GM13976 (cell line): ENCODE measurements around the gene PRRX2.
"Not testable (repeated sequence)": the region's sequence is repeated elsewhere in the genome, so short reads cannot be mapped to it uniquely, and the experiment has no call there.

Experiments used
- DNase-seq: peaks from one replicate; pipeline ENCODE4 v3.0.0; 2012; ENCODE audit warnings: low spot score
- in situ Hi-C: fragments of 300-500 bp; cut with MboI; formaldehyde crosslinking; loops from one replicate; pipeline ENCODE4 v1.12.0; 2022; ENCODE audit warnings: low sequenced_read_pairs, mixed read lengths, inconsistent platforms; ENCODE audit not compliant: unreplicated experiment
- TF ChIP-seq, protein P1 (sequence below): IDR thresholded peaks from 2 replicates; pipeline ENCODE4 v1.5.1; 2012; ENCODE audit warnings: borderline replicate concordance, mild to moderate bottlenecking; ENCODE audit not compliant: insufficient read depth; ENCODE audit errors: extremely low read depth, missing control alignments, control extremely low read depth

Gene PRRX2

DNA sequence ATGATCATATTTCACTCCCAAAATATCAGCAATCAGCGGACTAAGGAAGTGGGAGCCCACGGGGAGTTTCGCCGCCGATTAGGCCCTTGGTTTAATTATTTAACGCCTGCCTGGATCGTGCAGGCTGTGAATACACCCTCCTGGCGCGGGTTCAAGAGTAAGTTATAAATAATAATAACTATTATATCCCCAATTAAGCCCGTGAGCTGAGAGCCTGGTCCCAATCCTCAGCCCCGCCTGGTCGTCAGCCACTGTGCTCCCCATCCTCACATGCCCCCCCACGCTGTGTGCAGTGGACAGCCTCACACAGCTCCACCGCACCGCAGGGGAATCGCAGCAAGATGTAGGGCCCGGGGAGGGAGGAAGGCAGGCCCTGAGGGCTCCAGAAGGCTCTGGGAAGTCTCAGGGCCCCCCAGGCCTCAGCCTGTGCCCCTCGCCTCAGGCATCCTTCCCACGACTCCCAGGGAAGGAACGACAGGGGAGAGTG lies 10.8 kb upstream of the PRRX2 start:
- TF ChIP-seq, protein P1, sequence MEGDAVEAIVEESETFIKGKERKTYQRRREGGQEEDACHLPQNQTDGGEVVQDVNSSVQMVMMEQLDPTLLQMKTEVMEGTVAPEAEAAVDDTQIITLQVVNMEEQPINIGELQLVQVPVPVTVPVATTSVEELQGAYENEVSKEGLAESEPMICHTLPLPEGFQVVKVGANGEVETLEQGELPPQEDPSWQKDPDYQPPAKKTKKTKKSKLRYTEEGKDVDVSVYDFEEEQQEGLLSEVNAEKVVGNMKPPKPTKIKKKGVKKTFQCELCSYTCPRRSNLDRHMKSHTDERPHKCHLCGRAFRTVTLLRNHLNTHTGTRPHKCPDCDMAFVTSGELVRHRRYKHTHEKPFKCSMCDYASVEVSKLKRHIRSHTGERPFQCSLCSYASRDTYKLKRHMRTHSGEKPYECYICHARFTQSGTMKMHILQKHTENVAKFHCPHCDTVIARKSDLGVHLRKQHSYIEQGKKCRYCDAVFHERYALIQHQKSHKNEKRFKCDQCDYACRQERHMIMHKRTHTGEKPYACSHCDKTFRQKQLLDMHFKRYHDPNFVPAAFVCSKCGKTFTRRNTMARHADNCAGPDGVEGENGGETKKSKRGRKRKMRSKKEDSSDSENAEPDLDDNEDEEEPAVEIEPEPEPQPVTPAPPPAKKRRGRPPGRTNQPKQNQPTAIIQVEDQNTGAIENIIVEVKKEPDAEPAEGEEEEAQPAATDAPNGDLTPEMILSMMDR: no peak
- in situ Hi-C loops: no loop called here
- no peak for DNase-seq

DNA sequence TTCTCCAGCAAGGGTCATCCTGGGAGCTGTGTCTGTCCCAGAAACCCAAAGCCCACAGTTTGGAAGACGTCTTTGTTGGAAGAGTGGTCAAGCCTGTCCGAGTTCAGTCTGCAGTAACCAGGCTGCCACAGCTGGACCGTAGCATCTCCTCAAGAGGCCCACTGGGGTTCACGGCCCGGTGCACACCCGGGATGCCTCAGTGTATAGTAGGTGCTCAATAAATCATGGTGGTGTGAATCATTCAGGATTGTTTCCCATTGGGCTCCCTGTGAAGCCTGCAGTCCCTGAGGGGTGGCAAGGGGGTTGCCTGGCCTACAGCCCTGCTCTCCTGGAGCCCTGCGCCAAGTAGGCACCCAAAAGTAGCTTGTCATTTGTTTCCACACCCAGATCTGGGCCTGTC lies 10.3 kb upstream of the PRRX2 start:
- in situ Hi-C loops: no loop called here
- no peak for DNase-seq
- TF ChIP-seq, protein P1: no peak

DNA sequence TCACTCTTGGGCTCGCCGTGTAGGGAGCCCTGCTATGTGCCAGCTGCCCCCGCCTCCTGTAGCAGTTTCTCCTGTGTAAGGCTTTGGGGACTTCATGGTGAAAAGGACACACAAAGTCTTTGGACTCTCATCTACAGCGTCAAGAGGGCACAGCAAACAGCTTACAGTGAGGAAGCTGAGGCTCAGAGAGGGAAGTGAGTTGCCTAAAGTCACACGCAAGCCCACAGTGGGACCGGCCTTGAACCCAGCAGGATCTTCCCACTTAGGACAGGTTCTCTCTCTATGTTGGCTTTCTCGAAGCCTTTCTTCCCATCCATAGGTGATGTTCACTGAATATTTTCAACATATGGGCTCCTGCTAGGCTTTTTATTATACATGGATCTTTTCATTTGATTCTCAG lies 9.8 kb upstream of the PRRX2 start:
- in situ Hi-C loops: no loop called here
- TF ChIP-seq, protein P1: no peak
- DNase-seq: no peak

DNA sequence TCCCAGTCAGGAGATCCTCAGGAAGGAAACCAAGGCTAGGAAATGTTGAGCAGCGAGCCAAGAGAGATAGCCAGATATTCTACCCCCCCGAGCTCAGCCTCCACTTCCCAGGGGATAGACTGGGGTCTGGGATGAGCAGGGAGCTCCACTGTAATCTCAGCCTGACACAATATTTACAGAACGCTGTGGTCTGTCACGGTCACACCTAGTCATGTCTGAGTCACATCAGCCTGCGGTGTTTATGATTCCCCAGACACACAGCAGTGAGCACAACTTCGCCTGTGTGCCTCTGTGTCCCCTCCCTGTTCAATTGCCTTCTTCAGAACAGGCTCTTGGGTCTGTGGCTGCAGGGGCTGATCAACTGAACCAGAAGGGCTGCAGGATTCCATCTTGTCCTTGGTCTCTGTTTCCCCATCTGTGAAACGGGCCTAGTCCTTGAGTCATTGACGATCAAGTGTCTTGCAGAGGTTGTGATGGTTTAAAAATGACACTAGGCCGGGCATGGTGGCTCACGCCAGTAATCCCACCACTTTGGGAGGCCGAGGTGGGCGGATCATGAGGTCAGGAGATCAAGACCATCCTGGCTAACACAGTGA lies 8.6 kb upstream of the PRRX2 start:
- DNase-seq: no peak
- in situ Hi-C loops: no loop called here
- TF ChIP-seq, protein P1: no peak

DNA sequence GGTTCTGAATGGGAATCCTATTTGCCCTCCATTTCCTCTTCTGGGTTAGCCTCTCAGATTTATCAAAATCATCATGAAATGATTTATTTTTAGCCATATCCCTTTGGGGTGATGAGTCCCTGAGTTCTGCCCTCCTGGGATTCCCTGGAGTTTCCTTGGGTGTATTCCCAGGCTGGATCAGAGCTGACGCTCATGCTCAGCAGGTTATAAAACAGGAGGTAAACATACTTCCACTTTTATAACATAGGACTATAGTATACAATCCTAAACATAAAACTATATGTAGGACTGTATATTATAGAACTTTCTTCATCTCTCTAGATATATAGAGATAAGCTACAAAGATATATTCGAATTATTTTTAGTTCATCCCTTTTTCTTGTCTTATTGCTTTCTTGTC lies 4.4 kb upstream of the PRRX2 start:
- no peak for DNase-seq
- TF ChIP-seq, protein P1: no peak
- in situ Hi-C loops: no loop called here

DNA sequence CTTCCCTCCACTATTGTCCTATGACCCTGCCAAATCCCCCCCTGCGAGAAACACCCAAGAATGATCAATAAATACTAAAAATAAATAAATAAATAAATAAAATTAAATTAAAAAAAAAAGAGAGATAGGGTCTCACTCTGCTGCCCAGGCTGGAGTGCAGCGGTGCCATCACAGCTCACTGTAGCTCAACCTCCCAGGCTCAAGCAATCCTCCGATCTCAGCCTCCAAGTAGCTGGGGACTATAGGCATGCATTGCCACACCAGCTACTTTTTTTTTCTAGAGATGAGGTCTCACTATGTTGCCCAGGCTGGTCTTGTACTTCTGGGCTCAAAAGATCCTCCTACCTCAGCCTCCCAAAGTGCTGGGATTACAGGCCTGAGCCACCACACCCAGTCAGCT lies 3.2 kb upstream of the PRRX2 start:
- in situ Hi-C loops, DNase-seq: not testable (repeated sequence)

DNA sequence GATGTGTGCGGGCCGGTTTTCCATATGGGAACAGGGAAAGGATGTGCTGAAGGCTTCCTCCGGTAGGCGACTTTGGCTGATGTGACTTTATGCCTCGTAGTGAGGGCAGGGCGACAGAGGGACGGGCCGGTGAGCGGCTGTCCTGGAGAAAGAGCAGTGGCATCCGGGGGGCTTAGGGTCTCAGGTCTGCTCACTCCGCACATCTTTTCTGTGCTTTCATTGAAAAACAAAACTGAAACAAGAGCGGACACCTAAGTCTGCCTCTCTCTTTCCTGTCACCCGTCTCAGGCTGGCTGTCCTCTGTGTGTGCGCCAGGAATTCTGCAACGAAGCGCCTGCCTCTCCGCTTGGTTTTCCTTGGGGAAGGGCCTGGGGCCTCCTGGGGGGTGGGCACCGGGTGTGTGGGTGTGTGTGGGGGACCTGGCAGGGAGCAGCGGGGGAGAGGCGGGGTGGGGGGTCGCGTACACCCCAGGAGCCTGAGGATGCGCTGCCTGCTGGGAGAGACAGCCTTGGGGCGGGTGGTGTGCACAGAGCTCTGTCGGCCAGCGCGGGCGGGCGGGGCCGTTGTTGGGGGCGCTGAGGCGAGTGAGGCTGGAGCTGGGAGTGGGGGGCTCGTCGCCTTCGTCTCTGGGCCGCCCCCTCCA lies 580 bp upstream of the PRRX2 start:
- DNase-seq: no peak
- TF ChIP-seq, protein P1: no peak
- in situ Hi-C loops: no loop called here
